ENCODE measurements around the gene ST3GAL6.

ST3GAL6 gene

GRCh38 chr3:98750276-98750919 lies 12.7 kb upstream of the ST3GAL6 start:
- Histone ChIP-seq H3K9me3 (ENCODE audit: control insufficient read depth, low read length) (no peaks in the 10 kb centered on the region), H3K4me1 (no peaks in the 10 kb centered on the region), H3K9ac (no peak overlapping the region), H3K4me2 (ENCODE audit: low read length) (no peak overlapping the region), H2AFZ (no peak overlapping the region), H3K36me3 (ENCODE audit: control insufficient read depth, insufficient read depth, low read length) (no peaks in the 10 kb centered on the region), H3K4me3 (ENCODE audit: low read depth, low read length) (no peak overlapping the region), H3K79me2 (no peaks in the 10 kb centered on the region), H3K27ac (no peak overlapping the region), H3K27me3 (ENCODE audit: control insufficient read depth, insufficient read depth, low read length) (no peaks in the 10 kb centered on the region)
- TF ChIP-seq CTCF (IDR thresholded peaks at IDR 0.05): no peak

GRCh38 chr3:98754483-98754882 lies 8.7 kb upstream of the ST3GAL6 start:
- Histone ChIP-seq H3K4me1 (no peaks in the 10 kb centered on the region), H2AFZ (no peak overlapping the region), H3K9ac (no peak overlapping the region), H3K4me2 (ENCODE audit: low read length) (no peak overlapping the region), H3K4me3 (ENCODE audit: low read depth, low read length) (no peak overlapping the region), H3K79me2 (no peaks in the 10 kb centered on the region), H3K27me3 (ENCODE audit: control insufficient read depth, insufficient read depth, low read length) (no peaks in the 10 kb centered on the region), H3K27ac (no peak overlapping the region), H3K9me3 (ENCODE audit: control insufficient read depth, low read length) (no peaks in the 10 kb centered on the region), H3K36me3 (ENCODE audit: control insufficient read depth, insufficient read depth, low read length) (no peaks in the 10 kb centered on the region)
- TF ChIP-seq CTCF (IDR thresholded peaks at IDR 0.05): no peak

- H3K36me3 ChIP-seq (ENCODE audit: control insufficient read depth, insufficient read depth, low read length): no peaks in the 10 kb centered on the region
- no peak overlapping the region for H3K27ac ChIP-seq
- no peak overlapping the region for H2AFZ ChIP-seq
- TF ChIP-seq CTCF (IDR thresholded peaks at IDR 0.05): no peak
- no peaks in the 10 kb centered on the region for H3K9me3 ChIP-seq (ENCODE audit: control insufficient read depth, low read length)
- no peak overlapping the region for H3K4me2 ChIP-seq (ENCODE audit: low read length)
- no peaks in the 10 kb centered on the region for H3K27me3 ChIP-seq (ENCODE audit: control insufficient read depth, insufficient read depth, low read length)
- H3K4me1 ChIP-seq: no peaks in the 10 kb centered on the region
- H3K79me2 ChIP-seq: no peaks in the 10 kb centered on the region
- no peak overlapping the region for H3K4me3 ChIP-seq (ENCODE audit: low read depth, low read length)
- H3K9ac ChIP-seq: no peak overlapping the region
These were observed 7.5 kb upstream of the ST3GAL6 start for GRCh38 chr3:98755601-98756000.

- Histone ChIP-seq H3K27ac (no peak overlapping the region), H3K4me1 (peaks cover 10% of the 10 kb centered on the region), H3K79me2 (no peaks in the 10 kb centered on the region), H2AFZ (no peak overlapping the region), H3K36me3 (ENCODE audit: control insufficient read depth, insufficient read depth, low read length) (no peaks in the 10 kb centered on the region), H3K27me3 (ENCODE audit: control insufficient read depth, insufficient read depth, low read length) (no peaks in the 10 kb centered on the region), H3K4me2 (ENCODE audit: low read length) (no peak overlapping the region), H3K9ac (no peak overlapping the region), H3K4me3 (ENCODE audit: low read depth, low read length) (no peak overlapping the region), H3K9me3 (ENCODE audit: control insufficient read depth, low read length) (no peaks in the 10 kb centered on the region)
- TF ChIP-seq CTCF (IDR thresholded peaks at IDR 0.05): no peak
These were observed 3.5 kb upstream of the ST3GAL6 start for GRCh38 chr3:98759629-98760028.

GRCh38 chr3:98761643-98762229 lies 1.4 kb upstream of the ST3GAL6 start:
- Histone ChIP-seq H3K27ac (no peak overlapping the region), H3K4me3 (ENCODE audit: low read depth, low read length) (no peak overlapping the region), H3K4me2 (ENCODE audit: low read length) (no peak overlapping the region), H3K4me1 (peaks cover 11% of the 10 kb centered on the region), H3K9ac (no peak overlapping the region), H2AFZ (no peak overlapping the region), H3K79me2 (no peaks in the 10 kb centered on the region), H3K36me3 (ENCODE audit: control insufficient read depth, insufficient read depth, low read length) (no peaks in the 10 kb centered on the region), H3K9me3 (ENCODE audit: control insufficient read depth, low read length) (no peaks in the 10 kb centered on the region), H3K27me3 (ENCODE audit: control insufficient read depth, insufficient read depth, low read length) (no peaks in the 10 kb centered on the region)
- no peak for TF ChIP-seq CTCF (IDR thresholded peaks at IDR 0.05)
